GOT3 (cell line): Measurements from ENCODE around the gene SCAPER.
"Not testable (repeated sequence)": the region's sequence is repeated elsewhere in the genome, so short reads cannot be mapped to it uniquely, and the experiment has no call there.

Source experiments
- DNase-seq: peaks from one replicate; lab custom pipeline; 2025; ENCODE audit warnings: mixed read lengths; lab: John Stamatoyannopoulos, UW

The SCAPER gene

DNA sequence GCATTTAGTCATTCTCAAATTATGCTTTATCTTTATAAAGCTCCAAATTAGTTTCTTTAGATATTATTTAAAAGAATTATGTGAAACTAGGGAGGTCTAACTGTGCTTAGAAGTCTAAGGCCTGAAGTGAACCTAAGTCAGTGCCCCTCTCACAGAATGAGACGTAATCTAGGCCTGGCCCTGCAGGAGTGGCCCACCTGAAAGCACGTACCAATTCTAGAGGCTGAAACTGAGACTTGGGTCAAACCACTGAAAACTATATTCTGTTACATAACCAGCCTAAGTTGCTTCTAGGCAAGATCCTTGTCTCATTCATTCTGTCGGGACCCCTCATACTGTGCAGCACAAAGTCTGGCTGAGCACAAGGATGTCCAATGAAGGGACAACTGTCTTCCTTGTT, 424.9 kb downstream of the SCAPER start:
- DNase-seq = no peak

DNA sequence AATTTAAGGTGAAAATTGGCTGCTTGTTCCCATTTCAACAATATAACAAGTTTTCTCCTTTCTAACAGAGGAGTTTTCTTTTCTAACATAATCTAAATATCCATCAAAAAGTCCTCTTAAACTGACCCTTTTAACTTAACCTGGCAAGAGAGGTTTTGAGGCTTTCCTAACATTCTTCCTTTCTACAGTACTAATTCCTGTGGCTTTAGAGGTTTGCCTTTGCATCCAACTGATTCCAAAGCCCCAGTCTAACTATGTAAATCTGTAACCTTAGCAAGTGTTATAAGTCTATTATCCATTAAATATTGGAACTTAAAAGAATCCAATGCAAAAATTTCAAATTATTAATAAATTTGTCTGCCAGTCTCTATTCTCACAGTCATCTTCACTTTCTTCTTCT, 434.4 kb downstream of the SCAPER start:
- no peak for DNase-seq

- no peak for DNase-seq
Measured at GRCh38 chr15:76468722-76469121, 436.4 kb downstream of the SCAPER start.

DNA sequence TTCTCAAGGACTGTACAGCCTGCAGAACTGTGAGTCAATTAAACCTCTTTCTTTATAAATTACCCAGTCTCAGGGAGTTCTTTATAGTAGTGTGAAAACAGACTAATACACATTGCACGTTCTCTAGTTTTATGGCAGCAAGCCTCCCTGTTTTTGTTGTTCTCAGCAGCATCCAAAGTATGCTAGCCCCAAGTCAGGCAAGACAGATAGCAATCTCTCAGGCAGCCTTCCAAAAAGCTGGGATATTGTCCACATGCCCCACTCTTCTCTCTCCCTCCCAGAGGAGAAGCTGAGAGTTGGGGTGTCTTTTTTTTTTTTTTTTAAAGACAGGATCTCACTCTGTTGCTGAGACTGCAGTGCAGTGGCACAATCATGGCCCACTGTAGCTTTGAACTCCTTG, 438.0 kb downstream of the SCAPER start:
- no peak for DNase-seq

GRCh38 chr15:76465728-76466127, 439.4 kb downstream of the SCAPER start:
- no peak for DNase-seq

GRCh38 chr15:76464247-76464646, 440.9 kb downstream of the SCAPER start:
- DNase-seq = no peak

DNA sequence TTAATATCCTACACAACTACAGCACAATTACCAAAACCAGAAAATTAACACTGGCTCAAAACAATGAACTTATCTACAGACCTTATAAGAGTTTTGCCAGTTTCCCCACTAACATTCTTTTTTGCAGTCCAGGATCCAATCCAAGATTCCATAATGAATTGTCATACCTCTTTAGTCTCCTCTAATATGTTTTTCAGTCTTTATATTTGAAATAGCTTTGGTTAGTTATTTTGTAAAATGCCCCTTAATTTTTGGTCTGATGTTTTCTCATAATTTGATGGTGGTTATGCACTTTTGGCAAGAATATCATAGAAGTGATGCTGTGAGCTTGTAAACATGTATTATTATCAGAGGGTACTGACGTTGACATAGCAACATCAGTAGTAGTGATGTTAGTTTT, 444.3 kb downstream of the SCAPER start:
- no peak for DNase-seq

- no peak for DNase-seq
Measured at GRCh38 chr15:76460347-76460746, 444.8 kb downstream of the SCAPER start.

DNA sequence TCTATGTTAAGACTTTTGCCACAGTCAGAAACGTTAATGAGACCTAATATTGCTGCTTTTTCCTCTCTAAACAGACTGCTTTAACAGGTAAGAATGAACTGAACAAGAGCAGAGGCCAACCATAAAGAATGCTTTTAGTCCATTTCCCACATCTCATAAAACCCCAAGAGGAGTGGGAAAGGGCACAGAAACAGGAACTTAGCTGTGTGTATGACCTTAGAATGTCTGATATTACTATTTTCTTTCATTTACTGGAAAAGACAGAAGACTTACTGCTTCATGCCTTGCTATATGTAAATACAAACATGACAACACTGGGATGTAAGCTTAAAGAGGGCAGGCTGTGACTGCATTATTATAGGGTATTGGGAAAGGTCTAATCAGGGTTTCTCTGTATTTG, 453.6 kb downstream of the SCAPER start:
- DNase-seq = no peak

DNA sequence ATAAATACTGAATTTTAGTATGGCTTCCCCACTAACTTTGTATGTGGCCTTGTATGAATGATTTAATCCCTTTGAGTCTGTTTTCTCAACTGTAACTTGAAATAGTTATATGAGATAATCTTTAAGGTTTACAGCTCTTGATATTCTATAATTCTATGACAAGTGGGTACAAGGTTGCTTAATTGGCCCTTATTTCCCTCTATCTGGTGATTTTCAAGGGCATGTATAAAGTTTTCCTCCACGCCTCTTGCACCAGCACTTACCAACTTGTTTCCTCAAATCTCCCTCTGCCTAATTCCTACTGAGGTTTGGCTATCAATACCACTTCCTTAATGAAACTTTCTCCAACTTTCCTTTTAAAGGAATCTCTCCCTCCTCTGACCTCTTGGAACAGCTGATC, 455.7 kb downstream of the SCAPER start:
- no peak for DNase-seq

DNA sequence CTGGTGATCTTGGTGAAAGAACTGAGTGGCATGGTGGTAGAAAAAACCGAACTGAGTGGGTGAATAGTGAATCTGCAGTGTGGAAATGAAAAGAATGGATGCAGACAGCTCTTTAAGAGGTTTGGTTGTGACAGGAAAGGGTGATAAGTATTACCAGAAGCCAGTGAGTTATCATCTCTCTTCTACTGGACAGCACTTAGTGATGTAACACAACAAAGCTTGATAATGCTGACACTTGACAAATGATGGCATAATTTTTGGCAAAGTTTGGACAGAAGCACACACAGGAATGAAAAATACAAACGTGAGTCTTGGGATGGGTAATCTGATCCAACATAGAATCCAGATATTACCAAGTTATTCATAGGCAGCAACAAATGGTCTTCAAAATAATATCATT, 456.4 kb downstream of the SCAPER start:
- DNase-seq = no peak

GRCh38 chr15:76447728-76448441, 457.3 kb downstream of the SCAPER start:
- DNase-seq = no peak

DNA sequence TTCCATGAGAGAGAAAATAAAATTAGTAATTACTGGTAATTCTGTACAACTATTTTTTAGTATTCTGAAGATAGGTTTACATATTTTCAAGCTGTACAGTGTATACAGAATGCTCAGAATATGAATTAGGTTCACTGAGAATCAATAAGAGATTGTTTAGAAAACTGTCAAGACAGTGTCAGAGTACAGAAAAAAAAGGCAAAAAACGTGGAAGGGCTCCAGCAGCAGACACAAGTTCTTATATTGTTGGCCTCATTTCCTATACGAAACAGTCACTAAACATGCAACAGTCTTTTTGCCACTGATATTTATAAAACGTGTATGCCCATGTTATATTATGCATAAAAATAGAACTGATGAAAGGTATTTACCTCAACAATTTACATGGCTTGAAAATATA, 464.7 kb downstream of the SCAPER start:
- no peak for DNase-seq

GRCh38 chr15:76439542-76439941, 465.6 kb downstream of the SCAPER start:
- DNase-seq = no peak

GRCh38 chr15:76433798-76434400, 471.2 kb downstream of the SCAPER start:
- DNase-seq = no peak

- DNase-seq = not testable (repeated sequence)
Measured at GRCh38 chr15:76433036-76433435, 472.1 kb downstream of the SCAPER start.

DNA sequence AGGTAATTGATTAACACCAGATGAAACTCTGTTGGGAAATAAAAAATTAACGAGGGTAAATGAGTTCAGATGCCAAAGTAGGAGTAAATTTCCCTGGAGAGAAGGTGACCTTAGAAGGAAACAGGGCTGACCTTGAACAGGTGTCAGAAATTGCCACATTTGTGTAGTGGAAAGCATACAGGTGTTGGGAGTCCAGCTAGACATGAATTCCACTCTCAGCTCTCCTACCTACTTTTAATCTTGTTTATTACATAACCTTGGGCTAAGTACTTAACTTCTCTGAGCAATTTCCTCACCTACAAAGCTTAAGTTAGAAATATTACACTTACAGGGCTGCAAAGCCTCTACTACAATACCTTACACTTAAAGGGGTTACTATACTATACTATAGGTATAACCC, 472.5 kb downstream of the SCAPER start:
- no peak for DNase-seq

DNA sequence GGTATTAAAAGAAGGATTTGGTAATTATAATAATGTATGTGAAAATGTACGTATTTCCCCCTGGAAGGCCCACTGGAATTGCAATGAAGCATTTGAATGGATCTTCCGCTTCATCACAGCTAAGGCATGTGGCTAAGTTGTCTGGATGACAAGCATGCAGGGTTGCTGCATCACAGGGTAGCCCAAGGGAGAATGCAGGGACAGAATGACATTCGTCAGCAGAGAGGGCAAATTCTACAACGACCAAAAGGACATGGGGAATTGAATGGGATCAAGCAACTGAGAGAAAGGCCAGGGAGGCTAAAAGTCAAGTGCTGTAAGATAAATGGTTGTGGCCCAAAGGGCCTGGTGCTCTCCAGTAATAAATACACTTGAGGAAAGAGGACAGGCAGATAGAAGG, 473.2 kb downstream of the SCAPER start:
- no peak for DNase-seq

- not testable (repeated sequence) for DNase-seq
Measured at GRCh38 chr15:76430711-76431110, 474.4 kb downstream of the SCAPER start.

DNA sequence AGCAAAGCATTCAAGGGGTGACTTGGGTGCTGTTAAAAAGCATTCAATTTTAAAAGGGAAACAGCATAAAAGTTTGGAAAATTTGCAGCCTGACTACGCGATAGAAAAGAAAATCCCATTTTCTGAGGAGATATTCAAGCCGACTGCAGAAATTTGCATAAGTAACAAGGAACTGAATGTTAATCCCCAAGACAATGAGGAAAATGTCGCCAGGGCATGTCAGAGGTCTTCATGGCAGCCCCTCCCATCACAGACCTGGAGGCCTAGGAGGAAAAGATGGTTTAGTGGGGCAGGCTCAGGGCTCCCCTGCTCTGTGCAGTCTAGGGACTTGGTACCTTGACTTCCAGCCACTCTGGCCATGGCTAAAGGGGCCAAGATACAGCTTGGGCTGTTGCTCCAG, 475.5 kb downstream of the SCAPER start:
- DNase-seq = no peak

GRCh38 chr15:76426941-76427340, 478.2 kb downstream of the SCAPER start:
- DNase-seq = no peak

GRCh38 chr15:76418352-76419140, 486.6 kb downstream of the SCAPER start:
- no peak for DNase-seq

DNA sequence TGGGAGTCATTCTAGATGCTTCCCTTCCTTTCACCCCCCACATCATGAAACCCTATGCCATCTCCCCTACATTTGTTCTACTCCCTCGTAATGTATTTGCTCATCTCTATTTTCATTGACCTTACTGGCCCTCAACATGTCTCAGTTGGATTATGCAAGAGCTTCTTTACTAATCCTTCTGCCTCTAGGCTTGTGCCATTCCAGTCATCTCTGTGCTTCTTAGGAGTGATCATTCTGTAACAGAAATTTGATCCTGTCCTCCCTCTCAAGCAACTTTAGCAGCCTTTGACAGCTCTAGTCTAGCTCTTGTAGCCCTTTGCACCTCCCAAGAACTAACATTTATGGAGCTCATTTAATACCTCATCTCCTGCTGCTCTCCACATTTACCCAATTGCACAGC, 503.9 kb downstream of the SCAPER start:
- DNase-seq = no peak
